Sigmoid colon (tissue), 7 donors: ENCODE data around the gene ASPSCR1. TPM values are rescaled to one million over a fixed set of nuclear protein-coding genes. Genes with fewer than 3 reads are reported as not detected.

Experiments
- DNase-seq: peaks from one replicate; pipeline ENCODE4 v3.0.0-alpha.2; 2019
- H3K27ac ChIP-seq, 4 donors: fragments of 200-600 bp; sonication (generic); one replicate each; pipeline ENCODE4 v1.5.1; 2016 to 2019; ENCODE audit warnings: mild to moderate bottlenecking in 1 of 4
- H3K27me3 ChIP-seq, 3 donors: fragments of 200-600 bp; sonication (generic); one replicate each; pipeline ENCODE4 v1.5.1; 2019; ENCODE audit warnings: mild to moderate bottlenecking in 1 of 3
- H3K36me3 ChIP-seq, 4 donors: fragments of 200-600 bp; sonication (generic); one replicate each; pipeline ENCODE4 v1.5.1; 2016 to 2019
- H3K4me1 ChIP-seq, 4 donors: fragments of 200-600 bp; sonication (generic); one replicate each; pipeline ENCODE4 v1.5.1; 2017 to 2019
- H3K4me3 ChIP-seq, 4 donors: fragments of 200-600 bp; sonication (generic); one replicate each; pipeline ENCODE4 v1.5.1; 2017 to 2019; ENCODE audit warnings: mild to moderate bottlenecking in 2 of 4, moderate library complexity in 1 of 4
- H3K9me3 ChIP-seq, 4 donors: fragments of 200-600 bp in 3 of 4; sonication (generic) in 3 of 4; one replicate each; pipeline versions ENCODE4 v1.5.1 to v1.6.1; 2013 to 2019
- EP300 ChIP-seq, 4 donors: sonication (generic); formaldehyde crosslinking; IDR thresholded peaks; one replicate each; pipeline ENCODE4 v1.6.1; 2017; ENCODE audit warnings: antibody characterized with exemption in 4 of 4
- POLR2A ChIP-seq, 2 donors: fragments of 450-650 bp; IDR thresholded peaks; one replicate each; pipeline ENCODE4 v1.6.1; 2016; ENCODE audit warnings: antibody characterized with exemption in 2 of 2, mild to moderate bottlenecking in 2 of 2, moderate library complexity in 2 of 2
- POLR2AphosphoS5 ChIP-seq, 4 donors: sonication (generic); formaldehyde crosslinking; IDR thresholded peaks; one replicate each; pipeline ENCODE4 v1.6.1; 2017; ENCODE audit warnings: antibody characterized with exemption in 4 of 4
- WGBS, 2 donors: extraction: QIAGEN DNeasy Blood & Tissue Kit; methylation state at CpG; one replicate each; pipeline ENCODE4 v1.1.7; 2013; 5-methylcytosine and 5-hydroxymethylcytosine counted together
- intact Hi-C: fragments of 100-400 bp; cut with DNase I; formaldehyde crosslinking; loops from one replicate; pipeline ENCODE4 v1.15.1; 2023
- polyA plus RNA-seq, 3 donors: library from polyadenylated mRNA; stranded (reverse); fragments of 200-250 nt; gene quantifications; one replicate each; pipeline ENCODE4 v1.2.3, GENCODE V29; 2013
- total RNA-seq, 4 donors: library from RNA; depleted of rRNA; stranded (reverse); fragments of >200 nt; gene quantifications; one replicate each; pipeline ENCODE4 v1.1.0, GENCODE V29; 2016
- TF ChIP-seq, protein P1 (sequence below), 4 experiments: fragments of 450-650 bp in 3 of 4; fragments of 200-600 bp in 1 of 4; IDR thresholded peaks; one replicate each; pipeline ENCODE4 v1.5.1; 2016 to 2019; ENCODE audit warnings: antibody characterized with exemption in 4 of 4, mild to moderate bottlenecking in 3 of 4, moderate library complexity in 2 of 4
- donor health status: healthy with polysubstance abuse.
- donor health status: Bipolar disorder and iron deficiency.
- donor health status: healthy.

ASPSCR1 gene
- total and polyA plus RNA-seq, 7 donors: 9.3 to 35.9 (median 23.4) TPM

GRCh38 chr17:81929253-81930141 is 47.9 kb upstream of the ASPSCR1 start:
- Histone ChIP-seq H3K4me1 (peaks cover 0 to 34% (median 31%) of the 10 kb centered on the region in 4 donors), H3K36me3 (no peaks in the 10 kb centered on the region), H3K27ac (no peak overlapping the region), H3K9me3 (no peaks in the 10 kb centered on the region), H3K4me3 (no peak overlapping the region), H3K27me3 (peaks cover 0 to 13% (median 0%) of the 10 kb centered on the region in 3 donors)
- TF ChIP-seq POLR2AphosphoS5 (IDR thresholded peaks at IDR 0.05) (no peak), EP300 (IDR thresholded peaks at IDR 0.05) (no peak), POLR2A (IDR thresholded peaks at IDR 0.05) (no peak)
- TF ChIP-seq, protein P1, sequence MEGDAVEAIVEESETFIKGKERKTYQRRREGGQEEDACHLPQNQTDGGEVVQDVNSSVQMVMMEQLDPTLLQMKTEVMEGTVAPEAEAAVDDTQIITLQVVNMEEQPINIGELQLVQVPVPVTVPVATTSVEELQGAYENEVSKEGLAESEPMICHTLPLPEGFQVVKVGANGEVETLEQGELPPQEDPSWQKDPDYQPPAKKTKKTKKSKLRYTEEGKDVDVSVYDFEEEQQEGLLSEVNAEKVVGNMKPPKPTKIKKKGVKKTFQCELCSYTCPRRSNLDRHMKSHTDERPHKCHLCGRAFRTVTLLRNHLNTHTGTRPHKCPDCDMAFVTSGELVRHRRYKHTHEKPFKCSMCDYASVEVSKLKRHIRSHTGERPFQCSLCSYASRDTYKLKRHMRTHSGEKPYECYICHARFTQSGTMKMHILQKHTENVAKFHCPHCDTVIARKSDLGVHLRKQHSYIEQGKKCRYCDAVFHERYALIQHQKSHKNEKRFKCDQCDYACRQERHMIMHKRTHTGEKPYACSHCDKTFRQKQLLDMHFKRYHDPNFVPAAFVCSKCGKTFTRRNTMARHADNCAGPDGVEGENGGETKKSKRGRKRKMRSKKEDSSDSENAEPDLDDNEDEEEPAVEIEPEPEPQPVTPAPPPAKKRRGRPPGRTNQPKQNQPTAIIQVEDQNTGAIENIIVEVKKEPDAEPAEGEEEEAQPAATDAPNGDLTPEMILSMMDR (IDR thresholded peaks at IDR 0.05): no peak
- no peak for DNase-seq
- intact Hi-C loops: no loop called here
- WGBS, 2 donors: 78 to 92% methylated on average over 31 of the region's 31 CpGs

GRCh38 chr17:81930142-81931125 is 47.0 kb upstream of the ASPSCR1 start:
- no peak for DNase-seq
- intact Hi-C loops: no loop called here
- TF ChIP-seq, protein P1 (IDR thresholded peaks at IDR 0.05): no peak
- TF ChIP-seq POLR2AphosphoS5 (IDR thresholded peaks at IDR 0.05) (no peak), POLR2A (IDR thresholded peaks at IDR 0.05) (no peak)
- WGBS, 2 donors: 51 to 70% methylated on average over 20 of the region's 20 CpGs
- no peaks in the 10 kb centered on the region for H3K36me3 ChIP-seq
- H3K27ac ChIP-seq: no peak overlapping the region
- H3K9me3 ChIP-seq: no peaks in the 10 kb centered on the region
- peaks cover 0 to 13% (median 0%) of the 10 kb centered on the region in 3 donors for H3K27me3 ChIP-seq
- no peak overlapping the region for H3K4me3 ChIP-seq
- peaks cover 0 to 25% (median 22%) of the 10 kb centered on the region in 4 donors for H3K4me1 ChIP-seq

DNA sequence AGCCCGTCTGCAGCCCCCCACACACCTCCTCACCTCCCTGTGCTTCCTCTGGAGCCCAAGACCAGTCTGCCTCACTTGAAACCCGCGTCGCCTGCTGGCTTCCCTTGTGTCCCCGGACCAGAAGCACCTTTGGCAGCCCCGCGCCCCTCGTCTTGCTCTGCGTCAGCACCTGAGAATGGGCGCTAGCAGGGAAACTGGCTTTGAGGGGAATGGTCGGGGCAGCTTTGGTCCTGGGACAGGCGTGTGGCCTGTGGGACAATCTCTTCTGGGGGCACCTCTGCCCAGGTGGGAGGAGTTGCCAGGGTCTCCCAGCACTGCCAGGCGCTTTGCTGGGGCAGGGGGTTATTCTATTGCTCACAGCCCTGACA is 46.3 kb upstream of the ASPSCR1 start:
- H3K27ac ChIP-seq: no peak overlapping the region
- H3K4me1 ChIP-seq: peaks cover 0 to 19% (median 15%) of the 10 kb centered on the region in 4 donors
- H3K27me3 ChIP-seq: peaks cover 0 to 13% (median 0%) of the 10 kb centered on the region in 3 donors
- H3K4me3 ChIP-seq: no peak overlapping the region
- WGBS, 2 donors: 73 to 78% methylated on average over 13 of the region's 13 CpGs
- intact Hi-C loops: no loop called here
- no peaks in the 10 kb centered on the region for H3K9me3 ChIP-seq
- TF ChIP-seq, protein P1 (IDR thresholded peaks at IDR 0.05): no peak
- TF ChIP-seq EP300 (IDR thresholded peaks at IDR 0.05) (no peak), POLR2AphosphoS5 (IDR thresholded peaks at IDR 0.05) (no peak), POLR2A (IDR thresholded peaks at IDR 0.05) (no peak)
- no peak for DNase-seq
- H3K36me3 ChIP-seq: no peaks in the 10 kb centered on the region

DNA sequence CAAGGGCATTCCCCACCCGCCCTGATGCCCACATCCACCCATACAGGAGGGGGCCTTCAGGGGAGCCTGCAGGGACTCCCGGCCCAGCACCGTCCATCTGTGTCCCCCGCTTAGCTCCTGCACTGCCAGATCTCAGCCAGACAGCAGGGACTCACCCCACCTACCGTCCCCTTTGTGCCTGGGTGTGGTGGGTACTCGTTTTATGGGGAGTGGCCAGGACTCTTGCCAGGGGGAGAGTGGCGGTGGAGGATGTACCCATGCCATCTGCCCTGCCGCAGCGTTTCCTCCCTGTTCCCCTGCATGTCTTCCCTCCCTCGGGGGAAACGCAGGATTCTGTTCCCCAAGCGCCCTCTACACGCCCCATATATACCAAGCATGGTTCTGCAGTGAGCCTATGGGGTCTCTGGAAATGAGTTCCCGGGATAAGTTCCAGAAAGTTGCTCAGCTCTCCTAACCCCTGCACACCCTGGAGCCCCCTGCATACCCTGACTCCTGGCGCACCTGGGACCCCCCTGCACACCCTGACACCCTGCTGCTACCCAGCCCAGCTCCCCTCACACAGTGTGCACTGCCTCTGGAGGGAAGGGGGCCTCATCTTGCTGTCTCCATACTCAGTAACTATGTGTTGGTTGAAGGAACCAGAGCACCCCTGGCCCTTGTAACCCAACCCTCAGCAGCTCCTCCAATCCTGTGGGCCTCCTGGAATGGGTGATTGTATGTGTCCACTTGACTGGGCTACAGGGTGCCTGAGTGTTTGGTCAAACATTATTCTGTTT is 45.7 kb upstream of the ASPSCR1 start:
- TF ChIP-seq, protein P1 (IDR thresholded peaks at IDR 0.05): no peak
- no peak for TF ChIP-seq EP300 (IDR thresholded peaks at IDR 0.05)
- no peak for TF ChIP-seq POLR2AphosphoS5 (IDR thresholded peaks at IDR 0.05)
- no peak for TF ChIP-seq POLR2A (IDR thresholded peaks at IDR 0.05)
- H3K27ac ChIP-seq: no peak overlapping the region
- no peaks in the 10 kb centered on the region for H3K9me3 ChIP-seq
- DNase-seq: no peak
- 17 to 44% methylated on average over 15 of the region's 15 CpGs for WGBS, 2 donors
- H3K27me3 ChIP-seq: peaks cover 0 to 13% (median 0%) of the 10 kb centered on the region in 3 donors
- intact Hi-C loops: no loop called here
- no peak overlapping the region for H3K4me3 ChIP-seq
- peaks cover 0 to 22% (median 16%) of the 10 kb centered on the region in 4 donors for H3K4me1 ChIP-seq
- H3K36me3 ChIP-seq: no peaks in the 10 kb centered on the region
